SU-DHL-6 (cell line): ENCODE measurements around the gene CENATAC.

Experiments used
- H2AFZ ChIP-seq: fragments of 200-600 bp; sonication (generic); 2 replicates; pipeline ENCODE4 v1.6.1; 2014; ENCODE audit warnings: low read depth, mild to moderate bottlenecking, moderate library complexity, mixed read lengths, antibody characterized with exemption, low read length; ENCODE audit not compliant: severe bottlenecking
- H3F3A ChIP-seq: fragments of 200-600 bp; shearing (Covaris generic); 2 replicates; pipeline ENCODE4 v1.6.0; 2016; ENCODE audit warnings: antibody characterized with exemption, mild to moderate bottlenecking; ENCODE audit not compliant: insufficient read depth
- H3K27ac ChIP-seq: fragments of 200-600 bp; sonication (generic); 2 replicates; pipeline ENCODE4 v1.5.1; 2016; ENCODE audit warnings: low read depth, mild to moderate bottlenecking, low read length, moderate library complexity, mixed read lengths
- H3K27me3 ChIP-seq: fragments of 200-600 bp; sonication (generic), shearing (Covaris generic); 2 replicates; pipeline ENCODE4 v1.6.0; 2014; ENCODE audit warnings: mild to moderate bottlenecking, low read length
- H3K36me3 ChIP-seq: fragments of 200-600 bp; sonication (generic); 2 replicates; pipeline ENCODE4 v1.6.1; 2014; ENCODE audit warnings: mild to moderate bottlenecking, low read length, mixed read lengths
- H3K4me2 ChIP-seq: fragments of 300-600, 200-600 bp; shearing (Covaris generic), sonication (generic); 2 replicates; pipeline ENCODE4 v1.6.0; 2014; ENCODE audit warnings: low read length, low read depth, mild to moderate bottlenecking; ENCODE audit not compliant: poor library complexity, severe bottlenecking
- H3K4me3 ChIP-seq: fragments of 200-600 bp; sonication (generic); 2 replicates; pipeline ENCODE4 v1.5.1; 2014; ENCODE audit warnings: antibody characterized with exemption, low read length, mild to moderate bottlenecking, mixed read lengths; ENCODE audit not compliant: insufficient read depth, poor library complexity, severe bottlenecking
- H3K79me2 ChIP-seq: fragments of 200-600 bp; sonication (generic); 2 replicates; pipeline ENCODE4 v1.6.1; 2014; ENCODE audit warnings: mild to moderate bottlenecking, low read length, moderate library complexity; ENCODE audit not compliant: insufficient read depth
- H3K9ac ChIP-seq: fragments of 200-600 bp; sonication (generic); 2 replicates; pipeline ENCODE4 v1.7.0; 2014; ENCODE audit warnings: mild to moderate bottlenecking, low read length
- H3K9me2 ChIP-seq: fragments of 200-600 bp; sonication (generic); replicated peaks from 2 replicates; pipeline ENCODE4 v1.6.1; 2014; ENCODE audit warnings: low read length; ENCODE audit not compliant: insufficient read depth
- H3K9me3 ChIP-seq: fragments of 200-600 bp; sonication (generic); 2 replicates; pipeline ENCODE4 v1.6.1; 2014; ENCODE audit warnings: low read length, mixed read lengths; ENCODE audit not compliant: insufficient read depth
- H4K20me1 ChIP-seq: fragments of 200-600 bp; sonication (generic); 2 replicates; pipeline ENCODE4 v1.6.1; 2014; ENCODE audit warnings: low read depth, mild to moderate bottlenecking, antibody characterized with exemption, low read length, moderate library complexity, mixed read lengths
- CTCF ChIP-seq: fragments of 200-600 bp; sonication (generic); IDR thresholded peaks from one replicate; pipeline ENCODE4 v1.5.1; 2017; ENCODE audit warnings: antibody characterized with exemption, mild to moderate bottlenecking, low read length, moderate library complexity; ENCODE audit not compliant: insufficient read depth, poor library complexity, severe bottlenecking
- EZH2phosphoT487 ChIP-seq: fragments of 200-600 bp; sonication (generic), shearing (Covaris generic); conservative IDR thresholded peaks from 2 replicates; pipeline ENCODE4 v1.6.1; 2018; ENCODE audit warnings: mild to moderate bottlenecking, antibody characterized with exemption, low read length, moderate library complexity, mixed read lengths

The CENATAC gene

GRCh38 chr11:119061256-119061655, 63.3 kb downstream of the CENATAC start:
- Histone ChIP-seq H4K20me1 (no peaks in the 10 kb centered on the region), H3K9me3 (no peaks in the 10 kb centered on the region), H3K9ac (no peak overlapping the region), H3K79me2 (peaks cover 25% of the 10 kb centered on the region), H3K4me2 (no peak overlapping the region), H3K36me3 (no peaks in the 10 kb centered on the region; the same call in 1 of the 2 replicates), H2AFZ (no peak overlapping the region), H3K27ac (no peak overlapping the region), H3K9me2 (no peaks in the 10 kb centered on the region), H3K27me3 (no peaks in the 10 kb centered on the region), H3F3A (peaks cover 11% of the 10 kb centered on the region; the same call in 1 of the 2 replicates), H3K4me3 (no peak overlapping the region)
- TF ChIP-seq CTCF (no peak), EZH2phosphoT487 (no peak)

- Histone ChIP-seq H3K4me2 (no peak overlapping the region), H3K27ac (no peak overlapping the region), H2AFZ (no peak overlapping the region), H3K9ac (no peak overlapping the region), H3K27me3 (no peaks in the 10 kb centered on the region), H3K9me3 (no peaks in the 10 kb centered on the region), H4K20me1 (no peaks in the 10 kb centered on the region), H3K4me3 (no peak overlapping the region), H3K36me3 (no peaks in the 10 kb centered on the region; the same call in 1 of the 2 replicates), H3K79me2 (peaks cover 29% of the 10 kb centered on the region), H3K9me2 (no peaks in the 10 kb centered on the region), H3F3A (peaks cover 14% of the 10 kb centered on the region; the same call in 1 of the 2 replicates)
- no peak for TF ChIP-seq EZH2phosphoT487
- no peak for TF ChIP-seq CTCF
Measured at GRCh38 chr11:119062779-119063178, 64.8 kb downstream of the CENATAC start.

- Histone ChIP-seq H3K36me3 (no peaks in the 10 kb centered on the region; the same call in 1 of the 2 replicates), H3F3A (peaks cover 14% of the 10 kb centered on the region; the same call in 1 of the 2 replicates), H3K9me2 (no peaks in the 10 kb centered on the region), H3K27ac (no peak overlapping the region), H3K79me2 (peaks cover 35% of the 10 kb centered on the region), H2AFZ (no peak overlapping the region), H3K4me3 (no peak overlapping the region), H3K4me2 (no peak overlapping the region), H3K9ac (no peak overlapping the region), H3K27me3 (no peaks in the 10 kb centered on the region), H3K9me3 (no peaks in the 10 kb centered on the region), H4K20me1 (no peaks in the 10 kb centered on the region)
- TF ChIP-seq CTCF (peak; percentile 38), EZH2phosphoT487 (no peak)
Measured at GRCh38 chr11:119065369-119065768, 67.4 kb downstream of the CENATAC start.
